ENCODE results near the gene MAT2A. TPM values are rescaled to one million over a fixed set of nuclear protein-coding genes. Genes with fewer than 3 reads are reported as not detected.
"Not testable (repeated sequence)": the region's sequence is repeated elsewhere in the genome, so short reads cannot be mapped to it uniquely, and the experiment has no call there.

MAT2A gene
- total RNA-seq, 2 experiments from 2014 or later, result 336 to 462 TPM

DNA sequence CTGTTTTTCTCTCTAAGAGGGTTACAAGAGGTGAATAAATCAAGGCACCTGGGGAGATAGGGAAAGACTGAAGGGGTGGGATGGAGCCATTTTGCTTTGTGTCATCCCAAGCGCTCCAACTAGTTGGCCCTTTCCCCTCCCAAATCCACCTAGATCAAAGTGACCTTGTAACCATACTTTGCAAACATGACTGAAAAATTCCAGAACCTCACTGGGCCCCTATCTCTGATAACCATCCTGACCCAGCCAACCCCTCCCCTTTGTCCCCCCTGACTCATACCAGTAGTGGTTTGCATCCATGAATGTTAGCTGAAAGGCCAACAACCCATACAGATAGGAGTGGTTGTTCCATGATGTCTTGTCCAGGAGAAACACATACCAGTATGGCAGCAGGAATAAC, 19.2 kb downstream of the MAT2A start:
- BruUV-seq (replicated peaks), result no TSS peak
- Histone ChIP-seq H3K79me2 (ENCODE audit: insufficient read depth, low read depth, low read length) (peaks cover 13% of the 10 kb centered on the region), H3K4me2 (ENCODE audit: low read length) (no peak overlapping the region), H3K4me3 (ENCODE audit: low read depth, low read length, poor library complexity, severe bottlenecking) (no peak overlapping the region), H3K36me3 (ENCODE audit: insufficient read depth, low read length) (peaks cover 49% of the 10 kb centered on the region), H3K9me2 (ENCODE audit: insufficient read depth, low read length) (no peaks in the 10 kb centered on the region), H4K20me1 (ENCODE audit: insufficient read depth, low read length) (no peaks in the 10 kb centered on the region), H2AFZ (ENCODE audit: low read length) (no peak overlapping the region), H3K4me1 (ENCODE audit: insufficient read depth, low read length, poor library complexity, severe bottlenecking) (peaks cover 16% of the 10 kb centered on the region), H3K27ac (ENCODE audit: low read depth, low read length, poor library complexity, severe bottlenecking) (no peak overlapping the region), H3K9me3 (ENCODE audit: low read length) (no peaks in the 10 kb centered on the region)
- ChIA-PET POLR2A (interaction anchor here (1.2 to 1.8 kb wide), 2 partner anchors 9 to 12 kb away, joined by 3 to 7 read pairs; no protein-coding TSS in a partner anchor), CTCF (ENCODE audit: unreplicated experiment) (no interaction called here)
- intact Hi-C loops (cut with micrococcal nuclease; ENCODE audit: unreplicated experiment), result no loop called here
- DNase-seq (ENCODE audit: low spot score), result no peak
- TF ChIP-seq, protein P1, sequence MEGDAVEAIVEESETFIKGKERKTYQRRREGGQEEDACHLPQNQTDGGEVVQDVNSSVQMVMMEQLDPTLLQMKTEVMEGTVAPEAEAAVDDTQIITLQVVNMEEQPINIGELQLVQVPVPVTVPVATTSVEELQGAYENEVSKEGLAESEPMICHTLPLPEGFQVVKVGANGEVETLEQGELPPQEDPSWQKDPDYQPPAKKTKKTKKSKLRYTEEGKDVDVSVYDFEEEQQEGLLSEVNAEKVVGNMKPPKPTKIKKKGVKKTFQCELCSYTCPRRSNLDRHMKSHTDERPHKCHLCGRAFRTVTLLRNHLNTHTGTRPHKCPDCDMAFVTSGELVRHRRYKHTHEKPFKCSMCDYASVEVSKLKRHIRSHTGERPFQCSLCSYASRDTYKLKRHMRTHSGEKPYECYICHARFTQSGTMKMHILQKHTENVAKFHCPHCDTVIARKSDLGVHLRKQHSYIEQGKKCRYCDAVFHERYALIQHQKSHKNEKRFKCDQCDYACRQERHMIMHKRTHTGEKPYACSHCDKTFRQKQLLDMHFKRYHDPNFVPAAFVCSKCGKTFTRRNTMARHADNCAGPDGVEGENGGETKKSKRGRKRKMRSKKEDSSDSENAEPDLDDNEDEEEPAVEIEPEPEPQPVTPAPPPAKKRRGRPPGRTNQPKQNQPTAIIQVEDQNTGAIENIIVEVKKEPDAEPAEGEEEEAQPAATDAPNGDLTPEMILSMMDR (conservative IDR thresholded peaks at IDR 0.05; ENCODE audit: low read length), result no peak
- TF ChIP-seq EZH2phosphoT487 (IDR thresholded peaks at IDR 0.05; ENCODE audit: borderline replicate concordance, low read depth, low read length), result no peak

DNA sequence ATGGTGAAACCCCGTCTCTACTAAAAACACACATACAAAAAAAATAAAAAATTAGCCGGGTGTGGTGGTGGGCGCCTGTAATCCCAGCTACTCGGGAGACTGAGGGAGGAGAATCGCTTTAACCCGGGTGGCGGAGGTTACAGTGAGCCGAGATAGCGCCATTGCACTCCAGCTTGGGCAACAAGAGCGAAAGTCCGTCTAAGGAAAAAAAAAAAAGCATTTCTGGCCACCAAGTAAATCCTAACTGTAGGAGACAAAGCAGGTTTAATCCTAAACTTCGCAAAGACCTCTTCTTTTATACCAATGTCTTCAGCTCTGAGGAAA, 21.4 kb downstream of the MAT2A start:
- not testable (repeated sequence) for H4K20me1 ChIP-seq (ENCODE audit: insufficient read depth, low read length); H3K9me3 ChIP-seq (ENCODE audit: low read length); H3K9me2 ChIP-seq (ENCODE audit: insufficient read depth, low read length); BruUV-seq (replicated peaks); H2AFZ ChIP-seq (ENCODE audit: low read length); DNase-seq (ENCODE audit: low spot score); H3K27ac ChIP-seq (ENCODE audit: low read depth, low read length, poor library complexity, severe bottlenecking)
- Histone ChIP-seq H3K4me1 (ENCODE audit: insufficient read depth, low read length, poor library complexity, severe bottlenecking) (peaks cover 30% of the 10 kb centered on the region), H3K4me3 (ENCODE audit: low read depth, low read length, poor library complexity, severe bottlenecking) (peak overlapping the region; percentile 79), H3K4me2 (ENCODE audit: low read length) (peak overlapping the region; percentile 98), H3K79me2 (ENCODE audit: insufficient read depth, low read depth, low read length) (peaks cover 13% of the 10 kb centered on the region), H3K36me3 (ENCODE audit: insufficient read depth, low read length) (peaks cover 31% of the 10 kb centered on the region)
- CTCF ChIA-PET (ENCODE audit: unreplicated experiment), result interaction anchor here (0.5 to 1.3 kb wide), 3 partner anchors 34 to 141 kb away, joined by 3 to 5 read pairs (median 3); partner anchors contain the start of gene C2orf68
- POLR2A ChIA-PET, result interaction anchor here (0.7 to 2.7 kb wide), 8 partner anchors 9 to 233 kb away, joined by 3 to 29 read pairs (median 6); partner anchors contain the start of genes MAT2A, SH2D6, TGOLN2 and VAMP8
- intact Hi-C loops (cut with micrococcal nuclease; ENCODE audit: unreplicated experiment), result loop anchor here (2.0 kb wide), 1 partner anchor 42 kb away; the partner anchor contains the start of gene TMEM150A

DNA sequence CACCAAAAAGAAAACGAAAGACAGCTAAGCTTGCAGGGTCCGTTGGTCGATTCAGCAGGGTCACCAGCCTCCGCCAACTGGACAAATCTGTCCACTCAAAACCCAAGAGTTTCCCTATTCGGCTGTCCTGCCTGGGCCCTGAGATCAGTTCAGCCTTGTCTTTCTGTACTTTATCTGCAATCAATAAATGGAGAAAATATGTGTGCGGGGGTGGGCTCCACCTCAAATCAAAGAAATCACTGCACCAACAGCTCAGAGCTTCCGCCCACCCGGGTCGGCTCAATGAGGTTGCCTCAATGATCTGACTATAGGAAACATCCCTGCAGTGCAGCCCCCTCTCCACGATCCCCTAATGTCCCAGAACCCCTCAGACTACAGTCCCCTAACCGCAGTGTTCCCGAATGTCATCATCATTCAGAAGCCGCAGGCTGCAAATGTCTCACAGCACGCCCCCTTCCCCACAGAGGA, 21.9 kb downstream of the MAT2A start:
- Histone ChIP-seq H3K9me2 (ENCODE audit: insufficient read depth, low read length) (no peaks in the 10 kb centered on the region), H3K4me2 (ENCODE audit: low read length) (peak overlapping the region; percentile 98), H3K27ac (ENCODE audit: low read depth, low read length, poor library complexity, severe bottlenecking) (peak overlapping the region; percentile 65), H3K79me2 (ENCODE audit: insufficient read depth, low read depth, low read length) (peaks cover 13% of the 10 kb centered on the region), H3K4me1 (ENCODE audit: insufficient read depth, low read length, poor library complexity, severe bottlenecking) (peaks cover 30% of the 10 kb centered on the region), H3K4me3 (ENCODE audit: low read depth, low read length, poor library complexity, severe bottlenecking) (peak overlapping the region; percentile 79), H2AFZ (ENCODE audit: low read length) (peak overlapping the region; percentile 33; the same call in 1 of the 2 replicates), H4K20me1 (ENCODE audit: insufficient read depth, low read length) (no peaks in the 10 kb centered on the region), H3K36me3 (ENCODE audit: insufficient read depth, low read length) (peaks cover 28% of the 10 kb centered on the region), H3K9me3 (ENCODE audit: low read length) (no peaks in the 10 kb centered on the region)
- intact Hi-C loops (cut with micrococcal nuclease; ENCODE audit: unreplicated experiment), result loop anchor here (1.0 to 2.0 kb wide), 3 partner anchors 17 to 42 kb away; partner anchors contain the start of genes MAT2A and TMEM150A
- ChIA-PET CTCF (ENCODE audit: unreplicated experiment) (interaction anchor here (0.5 to 1.3 kb wide), 3 partner anchors 34 to 141 kb away, joined by 3 to 5 read pairs (median 3); partner anchors contain the start of gene C2orf68), POLR2A (interaction anchor here (0.7 to 2.7 kb wide), 10 partner anchors 10 to 583 kb away, joined by 3 to 29 read pairs (median 6); partner anchors contain the start of genes MAT2A, SH2D6, TGOLN2 and VAMP8)
- BruUV-seq (replicated peaks), result no TSS peak
- TF ChIP-seq, protein P1 (conservative IDR thresholded peaks at IDR 0.05; ENCODE audit: low read length), result no peak
- TF ChIP-seq EZH2phosphoT487 (IDR thresholded peaks at IDR 0.05; ENCODE audit: borderline replicate concordance, low read depth, low read length), result no peak
- no peak for DNase-seq (ENCODE audit: low spot score)
